CD4-positive, alpha-beta T cell treated with Interleukin-6 for 4 hours (primary cell): ENCODE results near the gene WASL.
A peak's percentile ranks its signal among the peaks of the same experiment; 100 is the strongest.
"Not testable (repeated sequence)": the region's sequence is repeated elsewhere in the genome, so short reads cannot be mapped to it uniquely, and the experiment has no call there.

ENCODE experiments used
- DNase-seq: peaks from one replicate; pipeline ENCODE4 v3.0.0-alpha.2; 2020; ENCODE audit warnings: mixed read lengths

The WASL gene

DNA sequence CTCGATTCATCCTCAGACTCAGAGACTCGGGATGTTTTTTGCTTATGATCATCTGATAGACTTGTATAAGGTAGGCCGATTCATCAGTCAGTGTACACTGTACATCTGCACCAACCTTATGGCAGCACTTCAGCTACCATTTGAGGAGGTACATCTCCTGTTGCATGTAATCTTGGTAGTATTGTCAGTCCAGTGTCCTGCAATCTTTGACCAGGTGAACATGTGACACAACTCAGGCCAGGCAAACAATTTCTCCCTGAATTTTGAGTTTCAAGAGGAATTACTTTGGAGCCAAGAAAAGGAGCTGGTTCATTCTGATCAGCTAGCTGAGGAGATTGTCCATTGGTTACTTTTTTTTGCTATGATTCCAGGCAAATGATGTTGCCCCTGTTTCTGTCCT, 19.7 kb upstream of the WASL start:
- no peak for DNase-seq

DNA sequence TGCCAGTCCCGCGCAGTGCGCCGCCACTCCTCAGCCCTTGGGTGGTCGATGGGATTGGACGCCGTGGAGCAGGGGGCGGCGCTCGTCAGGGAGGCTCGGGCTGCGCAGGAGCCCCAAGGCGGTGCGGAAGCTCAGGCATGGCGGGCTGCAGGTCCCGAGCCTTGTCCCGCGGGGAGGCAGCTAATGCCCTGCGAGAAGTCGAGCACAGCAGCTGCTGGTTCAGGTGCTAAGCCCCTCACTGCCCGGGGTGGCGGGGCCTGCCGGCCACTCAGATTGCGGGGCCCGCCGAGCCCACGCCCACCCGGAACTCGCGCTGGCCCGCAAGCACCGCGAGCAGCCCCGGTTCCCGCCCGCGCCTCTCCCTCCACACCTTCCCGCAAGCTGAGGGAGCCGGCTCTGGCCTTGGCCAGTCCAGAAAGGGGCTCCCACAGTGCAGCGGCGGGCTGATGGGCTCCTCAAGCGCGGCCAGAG, 14.4 kb upstream of the WASL start:
- no peak for DNase-seq

DNA sequence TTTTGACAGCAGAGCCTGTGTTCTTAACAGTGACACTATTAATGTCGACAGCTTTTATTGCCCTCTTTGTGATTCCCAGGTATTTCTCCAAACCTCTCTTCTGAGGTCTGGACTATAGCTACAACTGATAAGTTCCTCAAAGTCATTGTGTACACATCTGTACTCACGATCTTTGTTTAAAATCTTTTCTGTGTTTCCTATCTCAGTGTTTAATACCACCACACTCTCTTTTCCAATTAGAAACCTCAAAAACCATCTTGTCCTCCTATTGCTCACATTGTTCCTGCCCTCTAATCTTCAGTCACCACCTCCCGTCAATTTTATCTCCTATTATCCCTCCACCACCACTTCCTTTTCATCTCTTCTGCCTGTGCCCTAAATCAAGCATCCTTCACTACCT, 12.9 kb upstream of the WASL start:
- no peak for DNase-seq

DNA sequence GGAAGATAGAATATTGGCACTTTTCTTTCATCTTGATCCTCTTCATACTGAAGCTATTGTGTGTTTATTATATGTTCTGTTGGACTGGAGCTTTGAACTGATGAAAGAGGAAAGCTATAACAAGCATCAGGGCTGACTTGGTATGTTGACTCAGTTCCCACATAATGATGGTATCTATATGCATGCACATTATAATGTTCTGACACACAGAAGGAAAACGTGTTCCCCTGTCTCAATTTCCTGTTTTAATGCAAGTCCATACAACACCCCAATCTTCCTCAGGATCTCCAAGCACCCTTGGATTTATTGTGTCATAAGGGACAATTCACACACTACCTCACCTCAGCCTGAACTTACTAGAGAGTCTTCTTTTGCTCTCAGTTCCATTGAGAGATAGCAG, 8.3 kb upstream of the WASL start:
- no peak for DNase-seq

DNA sequence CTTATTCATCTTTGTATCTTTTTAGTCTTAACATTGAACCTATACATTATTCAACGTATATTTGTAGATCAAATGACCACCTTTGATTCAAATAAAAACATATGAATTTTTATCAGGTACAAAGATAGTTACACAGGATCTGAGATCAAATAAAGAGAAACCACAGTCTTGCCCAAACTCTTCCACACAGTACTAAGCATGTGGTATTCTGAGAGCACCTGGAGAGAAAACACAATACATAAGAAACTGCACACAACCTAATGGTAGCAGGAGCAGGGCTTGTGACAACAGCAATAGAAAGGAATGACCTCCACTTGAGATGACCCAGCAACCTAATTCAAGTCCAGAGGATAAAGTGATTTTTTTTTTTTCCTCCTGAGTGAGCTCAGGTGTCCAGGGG, 6.5 kb upstream of the WASL start:
- DNase-seq, result no peak

DNA sequence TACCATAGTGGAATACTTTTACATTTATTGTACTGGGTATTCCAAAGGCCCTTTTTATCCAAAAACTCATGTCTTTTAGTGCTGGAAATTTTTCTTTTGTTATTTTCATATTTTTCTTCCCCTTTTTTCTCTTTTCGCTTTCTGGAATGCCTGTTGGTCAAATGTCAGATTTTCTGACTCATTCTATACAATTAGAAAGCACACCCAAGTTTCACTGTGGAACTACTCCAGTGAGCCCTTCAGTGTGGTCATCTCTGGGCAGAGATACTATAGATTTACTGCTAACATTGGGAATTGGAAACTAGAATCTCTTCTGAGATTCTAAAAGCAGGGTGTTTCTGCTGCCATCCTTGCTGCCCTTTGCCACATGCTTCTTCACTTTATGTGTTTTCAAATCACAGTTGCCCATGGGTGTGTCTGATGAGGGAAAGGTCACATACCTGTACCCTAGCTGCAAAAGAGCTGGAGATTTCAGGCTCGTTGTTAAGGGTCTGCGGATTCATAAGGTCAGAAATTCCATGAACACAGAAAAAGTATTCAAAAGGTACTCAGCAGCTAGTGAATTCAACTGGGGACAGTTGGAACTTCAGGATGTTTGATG, 5.6 kb upstream of the WASL start:
- no peak for DNase-seq

DNA sequence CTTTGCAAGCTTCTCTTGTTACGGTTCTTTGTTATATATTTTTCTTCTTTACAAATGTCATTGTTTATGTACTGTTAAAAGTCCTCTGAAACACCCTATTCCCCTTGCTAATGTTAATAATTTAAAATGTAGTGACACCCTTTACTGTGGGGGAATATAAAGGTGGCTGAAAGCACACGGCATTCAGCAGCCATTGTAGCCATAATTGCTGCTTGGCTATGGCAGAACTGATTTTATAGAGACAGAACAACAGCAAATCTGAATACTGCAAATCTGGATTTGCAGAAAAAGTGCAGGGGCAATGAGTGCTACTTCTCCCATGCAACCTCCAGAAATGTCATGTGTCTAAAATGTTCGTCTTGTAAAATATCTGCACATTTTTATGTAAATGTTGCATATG, 3.7 kb upstream of the WASL start:
- no peak for DNase-seq

DNA sequence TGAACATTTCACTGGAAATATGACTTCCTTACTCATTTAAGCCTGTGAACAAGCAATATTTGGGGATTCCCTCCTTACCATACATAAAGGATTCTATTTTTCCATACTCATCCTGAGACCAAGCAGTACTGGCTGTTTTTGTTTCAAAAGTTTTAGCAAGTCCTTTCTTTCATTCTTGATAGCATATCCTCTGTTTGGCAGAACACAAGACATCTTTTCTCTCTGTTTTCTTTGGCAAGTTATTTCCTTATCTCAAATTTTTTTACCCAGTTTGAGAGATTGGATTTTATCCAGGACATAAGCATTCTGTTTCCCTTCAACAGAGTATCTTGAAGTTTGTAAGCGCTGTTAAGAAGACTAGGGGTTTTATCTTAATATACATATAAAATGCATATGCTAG, 3.0 kb upstream of the WASL start:
- no peak for DNase-seq

DNA sequence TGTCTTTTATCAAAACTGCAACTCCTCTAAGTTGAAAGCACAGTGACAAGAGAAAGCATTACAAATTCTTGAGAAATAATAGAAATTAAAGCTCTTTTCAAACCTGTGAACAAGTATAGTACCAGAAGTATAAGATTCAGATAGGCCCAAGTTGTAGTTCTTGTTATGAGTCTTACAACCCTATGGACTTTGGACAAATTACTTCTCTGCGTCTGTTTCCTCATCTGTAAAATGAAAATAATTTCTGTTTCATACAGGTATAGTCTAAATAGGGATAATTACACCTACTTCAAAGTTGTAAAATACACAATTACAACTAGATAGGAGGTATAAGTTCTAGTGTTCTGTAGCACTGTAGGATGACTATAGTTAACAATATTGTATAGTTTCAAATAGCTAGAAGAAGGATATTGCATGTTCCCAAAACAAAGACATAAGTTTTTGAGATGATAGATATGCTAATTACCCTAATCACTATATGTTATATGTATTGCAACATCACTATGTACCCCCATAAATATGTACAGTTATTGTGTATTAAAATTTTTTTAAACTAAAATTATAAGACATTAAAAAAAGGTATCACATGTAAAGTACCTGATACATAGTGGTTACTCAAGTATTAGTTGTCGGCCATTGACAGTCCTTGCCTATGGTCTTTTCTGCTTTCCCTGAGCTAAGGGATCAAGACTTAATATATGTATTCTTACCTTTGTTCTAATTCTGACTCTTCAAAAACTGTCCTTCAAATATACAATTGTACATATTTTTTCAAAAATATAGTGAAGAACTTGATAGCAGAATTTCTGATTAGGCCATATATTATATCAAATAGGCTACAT, 1.8 kb upstream of the WASL start:
- no peak for DNase-seq

DNA sequence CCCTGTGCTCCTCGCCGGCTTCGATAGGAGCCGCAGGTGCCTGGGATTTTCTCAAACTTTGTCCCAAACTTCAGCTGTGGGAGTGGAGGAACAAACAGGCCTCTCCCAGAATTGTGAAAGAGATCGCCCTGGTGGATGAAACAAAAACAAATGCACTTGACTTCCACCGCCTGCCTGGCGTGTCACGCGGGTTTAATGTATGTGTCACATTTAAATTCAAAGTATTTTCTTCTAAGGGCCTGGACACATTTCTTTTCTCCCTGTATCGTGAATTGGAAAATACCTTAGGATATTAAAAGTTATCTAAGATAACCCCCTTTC, 694 bp upstream of the WASL start:
- DNase-seq, result peak; percentile 46

DNA sequence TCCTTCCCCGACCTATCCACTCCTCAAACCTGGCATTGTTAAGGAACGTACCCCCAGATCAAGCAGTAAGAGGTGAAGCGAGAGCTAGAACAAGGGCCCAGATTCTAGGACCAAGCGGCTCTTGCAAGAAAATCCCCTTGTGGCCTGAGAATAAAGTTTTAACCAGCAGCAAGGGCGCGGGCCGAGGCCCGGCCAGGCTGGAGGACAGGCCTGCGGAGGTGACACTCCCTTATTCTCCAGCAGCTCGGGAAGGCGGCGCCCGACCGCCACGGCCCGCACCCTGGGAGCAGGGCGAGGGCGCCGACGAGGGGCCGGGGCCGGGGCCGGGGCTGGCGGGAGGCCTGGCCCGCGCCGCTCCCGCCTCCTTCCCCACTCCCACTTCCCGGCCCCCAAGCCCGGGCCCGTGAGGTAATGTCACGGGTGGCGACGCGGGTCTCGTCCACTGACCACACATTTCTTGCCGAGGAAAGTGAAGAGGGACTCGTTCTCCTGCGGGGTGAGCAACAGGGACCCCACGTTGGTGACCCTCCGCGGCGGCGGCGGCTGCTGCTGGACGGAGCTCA, 551 bp downstream of the WASL start:
- peak; percentile 28 for DNase-seq

DNA sequence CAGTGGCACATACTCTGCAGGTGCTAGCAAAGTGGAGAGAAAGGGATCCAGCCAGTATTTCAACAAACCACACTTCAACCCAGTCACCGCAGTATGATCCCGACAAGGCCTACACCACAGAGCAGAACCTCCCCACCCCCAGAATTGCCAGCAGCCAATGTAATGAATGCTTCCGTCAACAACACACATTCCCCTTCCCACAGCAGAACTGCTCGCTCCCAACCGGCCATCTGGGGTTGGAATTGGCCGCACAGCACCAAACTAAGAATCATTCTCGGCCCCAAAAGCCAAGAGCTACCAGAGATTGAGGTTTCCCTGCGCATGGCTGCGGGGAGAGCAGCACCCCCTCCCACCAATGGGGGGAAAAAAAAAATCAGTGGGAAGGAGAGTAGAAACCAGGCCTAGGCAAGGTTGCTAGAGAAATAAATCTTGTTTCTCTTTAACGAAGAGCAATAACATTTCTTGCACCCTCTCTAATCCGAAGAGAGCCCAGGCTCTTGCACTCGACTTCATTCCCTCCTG, 1.1 kb downstream of the WASL start:
- DNase-seq, result peak; percentile 43

DNA sequence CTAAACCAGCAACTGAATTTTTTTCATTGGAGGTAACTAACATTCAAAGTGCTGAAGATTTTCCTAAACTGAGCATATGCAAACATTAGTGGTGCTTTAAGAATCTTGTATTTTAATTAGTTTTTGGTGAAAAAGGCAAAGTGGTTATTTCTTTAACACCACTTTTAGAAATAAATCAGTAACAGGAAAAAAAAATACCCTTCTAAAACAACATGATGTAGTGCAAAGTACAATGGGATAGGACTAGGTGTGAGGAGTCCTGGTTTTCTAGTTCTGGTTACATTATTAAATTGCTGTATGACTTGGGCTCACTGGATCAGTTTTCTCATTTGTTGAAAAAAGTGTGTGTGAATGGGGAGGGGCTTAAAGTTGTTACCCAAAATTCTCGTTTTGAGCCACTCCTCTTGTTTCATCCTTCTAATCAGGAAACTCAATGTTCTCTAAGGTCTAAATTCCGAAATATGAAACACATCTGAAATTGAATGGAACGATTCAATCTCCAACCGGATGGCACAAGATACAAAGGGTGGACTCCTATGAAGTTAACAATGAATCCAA, 1.8 kb downstream of the WASL start:
- no peak for DNase-seq

DNA sequence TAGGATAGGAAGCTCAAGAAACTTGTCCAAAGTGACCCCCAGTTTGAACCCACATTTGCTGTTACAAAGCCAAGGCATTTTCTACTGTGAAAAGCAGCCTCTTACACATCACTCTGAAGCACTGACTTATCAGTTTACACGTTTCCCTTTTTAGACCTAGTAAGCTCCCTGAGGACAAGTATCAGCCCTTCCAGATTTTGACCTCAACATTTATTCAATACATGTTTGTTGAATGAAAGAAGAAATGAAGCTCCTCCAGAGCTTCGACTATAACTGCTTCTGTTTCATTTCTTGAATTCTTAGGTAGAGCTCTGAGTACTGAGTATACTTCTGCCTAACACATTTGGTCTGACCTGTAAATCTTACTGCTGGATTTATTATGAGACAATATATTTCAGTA, 2.7 kb downstream of the WASL start:
- DNase-seq, result no peak

DNA sequence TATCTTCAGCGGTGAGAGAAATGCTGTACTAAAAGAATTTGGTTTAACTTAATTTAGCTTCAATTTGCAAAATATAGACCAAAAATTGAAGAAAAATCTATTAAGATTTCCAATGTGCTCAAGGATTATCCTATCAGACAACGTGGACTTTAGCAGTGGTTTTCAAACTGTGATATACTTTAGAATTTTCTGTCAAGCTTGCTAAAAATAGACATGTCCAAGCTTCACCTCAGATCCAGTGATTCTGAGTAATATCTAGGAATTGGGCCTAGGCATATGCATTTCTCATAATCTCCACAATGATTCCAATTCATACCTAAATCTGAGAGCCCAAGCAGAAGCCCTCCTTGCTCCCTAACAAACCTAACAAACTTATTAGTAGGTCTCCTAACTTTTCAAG, 3.4 kb downstream of the WASL start:
- no peak for DNase-seq

DNA sequence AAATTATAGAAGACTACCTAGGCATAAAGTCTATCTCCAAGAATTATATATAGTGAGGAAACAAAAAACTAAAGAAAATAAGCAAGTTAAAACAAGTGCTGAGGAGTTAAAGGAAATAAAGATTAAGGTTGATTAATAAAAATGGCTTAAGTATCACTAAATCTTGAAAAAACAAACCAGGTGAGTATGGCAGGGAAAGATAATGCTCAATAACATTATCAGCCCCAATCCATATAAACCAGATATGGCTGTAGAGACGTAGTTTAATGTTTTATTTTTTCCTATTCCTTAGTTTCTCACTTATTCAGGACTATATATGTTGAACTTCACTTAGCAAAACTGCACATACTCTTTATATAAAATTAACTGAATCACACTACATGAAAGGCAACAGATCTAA, 4.4 kb downstream of the WASL start:
- DNase-seq, result no peak

DNA sequence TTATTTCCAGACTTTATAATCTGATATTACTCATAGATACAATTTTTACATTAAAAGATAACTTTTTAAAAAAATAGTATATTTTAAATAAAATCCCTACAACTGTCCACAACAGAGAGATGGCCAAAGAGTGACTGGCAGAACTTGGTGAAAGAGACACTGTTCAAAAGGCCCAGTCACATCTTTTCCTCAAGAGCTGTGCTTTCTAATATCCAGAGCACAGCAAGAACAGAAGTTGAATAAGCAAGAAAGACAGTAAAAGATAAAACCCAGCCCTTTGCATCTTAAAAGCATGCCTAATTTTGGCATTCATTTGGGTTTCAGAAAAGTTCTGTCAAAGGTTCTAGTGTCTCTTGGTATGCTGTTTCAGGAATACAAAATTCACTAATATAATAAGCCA, 6.9 kb downstream of the WASL start:
- no peak for DNase-seq

DNA sequence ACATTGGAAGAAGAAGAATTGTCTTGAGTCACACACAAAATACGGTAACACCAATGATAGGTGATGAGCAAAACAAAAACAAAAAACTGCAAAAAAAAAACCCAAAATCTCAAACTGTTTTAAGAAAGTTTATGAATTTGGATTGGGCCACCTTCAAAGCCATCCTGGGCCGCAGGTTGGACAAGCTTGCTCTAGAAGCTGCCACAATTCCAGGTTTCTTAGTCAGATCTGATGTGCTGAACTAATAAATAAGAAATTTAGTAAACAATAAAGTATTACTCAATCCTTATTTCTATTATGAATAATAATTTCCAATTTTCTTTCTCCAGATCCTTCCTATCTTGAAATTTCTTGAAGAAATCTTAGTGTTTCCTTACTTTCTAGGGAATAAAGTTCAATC, 10.0 kb downstream of the WASL start:
- DNase-seq, result no peak

DNA sequence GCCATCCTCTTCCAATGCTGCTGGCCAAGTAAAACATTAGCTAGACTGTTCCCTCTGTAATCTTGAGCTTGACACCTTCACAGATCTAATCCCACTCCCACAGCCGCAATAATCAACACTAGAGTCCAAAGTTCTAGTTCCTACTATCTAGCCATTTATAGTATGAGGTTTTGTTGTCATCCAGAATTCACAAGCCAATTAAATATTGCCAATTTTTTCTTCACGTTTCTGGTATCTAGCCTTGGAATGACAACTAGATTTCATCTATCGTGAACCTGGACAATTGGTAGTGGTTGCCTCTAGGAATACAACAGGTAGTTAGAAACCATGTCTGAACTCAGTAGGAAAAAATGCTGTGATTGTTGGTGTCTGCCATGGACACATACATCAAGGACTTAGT, 10.4 kb downstream of the WASL start:
- DNase-seq, result no peak

DNA sequence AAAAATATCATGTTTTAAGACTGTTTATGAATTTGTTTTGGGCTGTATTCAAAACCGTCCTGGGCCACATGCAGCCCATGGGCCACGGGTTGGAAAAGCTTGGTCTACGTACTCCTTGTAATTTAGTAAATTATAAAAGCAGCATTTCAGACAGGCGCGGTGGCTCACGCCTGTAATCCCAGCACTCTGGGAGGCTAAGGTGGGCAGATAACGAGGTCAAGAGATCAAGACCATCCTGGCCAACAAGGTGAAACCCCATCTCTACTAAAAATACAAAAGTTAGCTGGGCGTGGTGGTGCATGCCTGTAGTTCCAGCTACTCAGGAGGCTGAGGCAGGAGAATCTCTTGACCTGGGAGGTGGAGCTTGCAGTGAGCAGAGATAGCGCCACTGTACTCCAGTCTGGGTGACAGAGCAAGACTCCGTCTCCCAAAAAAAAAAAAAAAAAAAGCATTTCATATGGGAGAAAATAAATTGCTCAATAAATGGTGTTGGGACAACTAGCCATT, 11.6 kb downstream of the WASL start:
- not testable (repeated sequence) for DNase-seq

DNA sequence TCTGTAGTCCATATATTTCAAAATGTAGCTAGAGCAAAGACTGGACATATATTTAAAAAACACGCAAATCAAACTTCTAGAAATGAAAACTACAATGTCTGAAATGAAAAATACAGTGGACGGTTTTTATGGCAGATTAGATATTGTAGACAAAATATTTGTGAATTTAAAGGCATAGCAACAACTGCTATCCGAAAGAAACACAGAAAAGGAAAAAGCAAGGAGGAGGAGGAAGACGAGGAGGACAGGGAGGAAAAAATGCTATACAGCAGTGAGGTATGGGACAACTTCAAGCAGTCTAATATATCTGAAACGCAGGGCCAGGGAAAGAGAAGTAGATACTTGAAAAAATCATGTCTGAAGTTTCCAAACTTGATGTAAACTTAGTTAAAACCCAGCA, 13.3 kb downstream of the WASL start:
- DNase-seq, result no peak

DNA sequence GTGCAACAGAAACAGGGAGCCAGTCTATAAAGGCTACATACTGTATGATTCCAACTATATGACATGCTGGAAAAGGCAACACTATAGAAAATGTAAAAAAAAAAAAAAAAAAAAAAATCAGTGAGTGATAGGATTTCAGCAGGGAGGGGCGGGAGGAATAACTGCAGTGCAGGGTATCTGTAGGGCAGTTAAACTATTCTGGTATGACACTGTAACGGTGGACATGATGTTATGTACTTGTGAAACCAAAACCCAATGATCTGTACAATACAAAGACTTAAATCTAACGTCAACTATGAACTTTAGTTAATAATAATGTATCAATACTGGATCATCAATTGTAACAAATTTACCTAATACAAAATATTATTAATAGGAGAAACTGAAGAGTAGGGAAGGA, 14.3 kb downstream of the WASL start:
- DNase-seq, result no peak

DNA sequence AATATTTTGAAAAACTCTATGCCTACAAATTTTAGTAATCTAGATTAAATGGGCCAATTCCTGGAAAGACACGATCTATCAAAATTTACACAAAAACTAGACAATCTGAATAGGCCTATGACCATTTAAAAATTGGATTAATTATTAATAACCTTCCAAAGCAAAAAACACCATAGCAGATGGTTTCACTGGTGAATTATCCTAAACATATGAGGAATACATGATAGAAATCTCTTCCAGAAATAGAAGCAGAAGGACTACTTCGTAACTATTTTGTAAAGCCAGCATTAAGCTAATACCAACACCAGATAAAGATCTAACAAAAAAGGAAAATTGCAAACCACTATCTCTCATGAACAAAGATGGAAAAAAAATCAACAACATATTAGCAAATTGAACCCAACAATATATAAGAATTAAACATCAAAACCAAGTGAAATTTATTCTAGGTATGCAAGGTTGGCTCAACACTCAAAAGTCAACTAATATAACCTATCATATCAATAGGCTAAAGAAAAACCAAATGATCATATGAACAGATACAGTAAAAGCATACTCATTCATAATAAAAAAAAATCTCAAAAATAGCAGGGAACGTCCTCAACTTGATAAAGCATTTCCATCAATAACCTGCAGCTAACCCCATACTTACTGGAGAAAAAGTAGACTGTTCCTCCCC, 16.3 kb downstream of the WASL start:
- DNase-seq, result no peak
